Trophoblast cell (in vitro differentiated cells and primary cell): Measurements from ENCODE around the gene ODAD2.
A peak's percentile ranks its signal among the peaks of the same experiment; 100 is the strongest.

ENCODE experiments used
- DNase-seq, 2 donors: peaks; one replicate each; pipeline ENCODE4 v3.0.0-alpha.2; 2016
- H2AFZ ChIP-seq: 2 replicates; pipeline ENCODE4 v1.6.1; 2013; ENCODE audit warnings: low read length, moderate library complexity, mild to moderate bottlenecking; ENCODE audit not compliant: insufficient read depth, poor library complexity
- H2AK5ac ChIP-seq: 2 replicates; pipeline ENCODE4 v1.6.1; 2013; ENCODE audit warnings: mild to moderate bottlenecking, low read length
- H2BK120ac ChIP-seq: 2 replicates; pipeline ENCODE4 v1.6.1; 2013; ENCODE audit warnings: low read length, mild to moderate bottlenecking, moderate library complexity; ENCODE audit not compliant: insufficient read depth, poor library complexity
- H2BK12ac ChIP-seq: 2 replicates; pipeline ENCODE4 v1.6.1; 2013; ENCODE audit warnings: mild to moderate bottlenecking, low read length, moderate library complexity
- H2BK5ac ChIP-seq: 2 replicates; pipeline ENCODE4 v1.6.1; 2013; ENCODE audit warnings: low read length, low read depth, moderate library complexity, mild to moderate bottlenecking; ENCODE audit not compliant: poor library complexity
- H3K14ac ChIP-seq: 2 replicates; pipeline ENCODE4 v1.6.1; 2013; ENCODE audit warnings: mild to moderate bottlenecking, low read length
- H3K18ac ChIP-seq: 2 replicates; pipeline ENCODE4 v1.6.1; 2013; ENCODE audit warnings: mild to moderate bottlenecking, low read length
- H3K23ac ChIP-seq: 2 replicates; pipeline ENCODE4 v1.6.1; 2013; ENCODE audit warnings: low read length
- H3K27ac ChIP-seq: 2 replicates; pipeline ENCODE4 v1.5.1; 2013; ENCODE audit warnings: low read depth, mild to moderate bottlenecking, inconsistent platforms, low read length, moderate library complexity
- H3K27me3 ChIP-seq: 2 replicates; pipeline ENCODE4 v1.6.1; 2013; ENCODE audit warnings: inconsistent platforms, mild to moderate bottlenecking, low read length, moderate library complexity; ENCODE audit not compliant: insufficient read depth
- H3K36me3 ChIP-seq, 2 experiments: 1 replicate in 1 of 2; 2 replicates in 1 of 2; pipeline ENCODE4 v1.6.1; 2013; ENCODE audit warnings: low read length in 2 of 2, mild to moderate bottlenecking in 2 of 2, moderate library complexity in 1 of 2; ENCODE audit not compliant: insufficient read depth in 2 of 2, control insufficient read depth in 1 of 2
- H3K4ac ChIP-seq: 2 replicates; pipeline ENCODE4 v1.6.1; 2013; ENCODE audit warnings: low read depth, mild to moderate bottlenecking, low read length, moderate library complexity
- H3K4me1 ChIP-seq, 2 experiments: 1 replicate in 1 of 2; 2 replicates in 1 of 2; pipeline ENCODE4 v1.6.1; 2013; ENCODE audit warnings: low read length in 2 of 2, mild to moderate bottlenecking in 2 of 2, moderate library complexity in 1 of 2; ENCODE audit not compliant: insufficient read depth in 2 of 2, control insufficient read depth in 1 of 2
- H3K4me2 ChIP-seq: 2 replicates; pipeline ENCODE4 v1.6.1; 2013; ENCODE audit warnings: inconsistent platforms, mild to moderate bottlenecking, low read length, moderate library complexity
- H3K4me3 ChIP-seq: 2 replicates; pipeline ENCODE4 v1.5.1; 2013; ENCODE audit warnings: mild to moderate bottlenecking, low read depth, low read length, inconsistent platforms
- H3K79me1 ChIP-seq: one replicate; pipeline ENCODE4 v1.6.1; 2013; ENCODE audit warnings: low read length
- H3K79me2 ChIP-seq: 2 replicates; pipeline ENCODE4 v1.6.1; 2013; ENCODE audit warnings: low read length, mild to moderate bottlenecking; ENCODE audit not compliant: control insufficient read depth, insufficient read depth, poor library complexity
- H3K9ac ChIP-seq: 2 replicates; pipeline ENCODE4 v1.6.1; 2013; ENCODE audit warnings: mild to moderate bottlenecking, low read length
- H3K9me3 ChIP-seq: 2 replicates; pipeline ENCODE4 v1.6.1; 2013; ENCODE audit warnings: low read depth, mild to moderate bottlenecking, control low read depth, inconsistent platforms, low read length; ENCODE audit not compliant: insufficient read depth
- H4K12ac ChIP-seq: 2 replicates; pipeline ENCODE4 v1.6.1; 2013; ENCODE audit warnings: low read depth, mild to moderate bottlenecking, low read length, moderate library complexity
- H4K8ac ChIP-seq: 2 replicates; pipeline ENCODE4 v1.6.1; 2013; ENCODE audit warnings: low read depth, mild to moderate bottlenecking, low read length, moderate library complexity
- H4K91ac ChIP-seq: one replicate; pipeline ENCODE4 v1.6.1; 2013; ENCODE audit warnings: low read depth, mild to moderate bottlenecking, low read length, moderate library complexity
- WGBS: extraction: QIAGEN DNeasy Blood & Tissue Kit; methylation state at CpG from one replicate; pipeline ENCODE4 v1.1.7; 2013; ENCODE audit warnings: missing lambda C conversion rate; ENCODE audit not compliant: insufficient read length, insufficient coverage; ENCODE audit errors: extremely low coverage; 5-methylcytosine and 5-hydroxymethylcytosine counted together

The ODAD2 gene

GRCh38 chr10:28036587-28036986 is 37.7 kb upstream of the ODAD2 start:
- DNase-seq = peak; percentile 55 to 85
- Histone ChIP-seq H3K9me3 (no peaks in the 10 kb centered on the region), H4K12ac (no peak overlapping the region), H3K79me1 (no peaks in the 10 kb centered on the region), H2BK12ac (no peak overlapping the region), H3K18ac (no peak overlapping the region), H3K9ac (no peak overlapping the region), H4K91ac (no peak overlapping the region), H3K4me3 (no peak overlapping the region), H2AFZ (no peak overlapping the region), H3K79me2 (no peaks in the 10 kb centered on the region), H2BK120ac (no peak overlapping the region), H2BK5ac (no peak overlapping the region), H3K4me2 (no peak overlapping the region), H3K14ac (no peak overlapping the region), H3K23ac (no peak overlapping the region), H3K27me3 (no peaks in the 10 kb centered on the region), H3K4ac (no peak overlapping the region), H3K36me3 (no peaks in the 10 kb centered on the region), H2AK5ac (no peak overlapping the region), H3K27ac (no peak overlapping the region), H4K8ac (no peak overlapping the region), H3K4me1 (no peaks in the 10 kb centered on the region)
- WGBS = no CpG with 5 or more reads among the region's 3 CpGs

GRCh38 chr10:28020993-28021982 is 22.4 kb upstream of the ODAD2 start:
- no peak overlapping the region for H2AK5ac ChIP-seq
- H3K4me1 ChIP-seq = no peaks in the 10 kb centered on the region
- H3K9me3 ChIP-seq = no peaks in the 10 kb centered on the region
- H4K91ac ChIP-seq = no peak overlapping the region
- H3K18ac ChIP-seq = no peak overlapping the region
- H3K14ac ChIP-seq = no peak overlapping the region
- H3K79me1 ChIP-seq = no peaks in the 10 kb centered on the region
- no peak overlapping the region for H3K4me3 ChIP-seq
- no peaks in the 10 kb centered on the region for H3K27me3 ChIP-seq
- no peak overlapping the region for H2BK5ac ChIP-seq
- H3K23ac ChIP-seq = no peak overlapping the region
- H4K12ac ChIP-seq = no peak overlapping the region
- no peak overlapping the region for H3K9ac ChIP-seq
- no peak overlapping the region for H3K4me2 ChIP-seq
- no peak overlapping the region for H2AFZ ChIP-seq
- no peak overlapping the region for H2BK120ac ChIP-seq
- no peak overlapping the region for H2BK12ac ChIP-seq
- WGBS = no CpG with 5 or more reads among the region's 5 CpGs
- H3K4ac ChIP-seq = no peak overlapping the region
- no peak overlapping the region for H3K27ac ChIP-seq
- H3K79me2 ChIP-seq = no peaks in the 10 kb centered on the region
- H4K8ac ChIP-seq = no peak overlapping the region
- H3K36me3 ChIP-seq = no peaks in the 10 kb centered on the region
- DNase-seq = peak; percentile 8 to 27

DNA sequence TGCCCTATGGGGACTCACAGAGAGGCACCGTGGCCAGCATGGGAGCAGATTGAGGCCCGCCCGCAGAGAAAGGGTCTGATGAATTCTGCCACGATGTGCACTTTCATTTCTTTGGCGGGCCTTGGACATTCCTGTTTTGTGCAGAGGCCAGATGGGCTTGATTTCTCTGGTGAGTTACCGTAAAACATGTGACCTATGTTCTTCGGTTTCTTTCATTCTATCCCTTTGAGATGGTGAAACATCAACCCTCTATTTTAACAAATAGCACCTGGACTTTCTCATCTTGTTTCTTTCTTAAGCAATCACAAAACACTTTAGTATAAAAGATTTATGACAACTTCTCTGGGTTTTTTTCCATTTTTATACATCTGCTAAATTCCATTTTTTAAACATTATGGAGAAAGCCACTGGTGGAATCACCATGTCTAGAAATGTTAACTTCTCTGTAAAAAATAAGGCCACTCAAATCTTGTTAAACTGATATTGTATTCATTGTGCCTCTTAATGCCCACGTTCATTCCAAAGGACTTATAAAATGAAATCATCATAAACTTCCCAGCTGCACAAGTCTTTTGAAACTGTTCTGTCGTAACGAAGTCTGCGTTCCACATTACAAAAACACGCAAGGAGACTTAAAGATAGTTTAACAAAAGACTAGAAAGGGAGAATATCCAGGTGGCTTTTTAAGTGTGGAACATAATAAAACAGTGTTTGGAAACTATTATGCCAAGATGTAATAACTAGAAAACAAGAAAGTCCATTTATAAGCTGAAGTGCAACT is 21.4 kb upstream of the ODAD2 start:
- no peak overlapping the region for H3K4me3 ChIP-seq
- H4K12ac ChIP-seq = no peak overlapping the region
- no peak overlapping the region for H2BK5ac ChIP-seq
- H4K91ac ChIP-seq = no peak overlapping the region
- H3K4ac ChIP-seq = no peak overlapping the region
- no peak overlapping the region for H3K18ac ChIP-seq
- H3K14ac ChIP-seq = no peak overlapping the region
- H3K23ac ChIP-seq = no peak overlapping the region
- no peaks in the 10 kb centered on the region for H3K79me2 ChIP-seq
- no peak overlapping the region for H3K9ac ChIP-seq
- H3K4me2 ChIP-seq = no peak overlapping the region
- H2AFZ ChIP-seq = no peak overlapping the region
- no peak overlapping the region for H2BK120ac ChIP-seq
- no peaks in the 10 kb centered on the region for H3K36me3 ChIP-seq
- H3K9me3 ChIP-seq = no peaks in the 10 kb centered on the region
- no CpG with 5 or more reads among the region's 12 CpGs for WGBS
- H3K27ac ChIP-seq = no peak overlapping the region
- no peak overlapping the region for H2BK12ac ChIP-seq
- H3K27me3 ChIP-seq = no peaks in the 10 kb centered on the region
- peak; percentile 14 to 42 for DNase-seq
- H3K79me1 ChIP-seq = no peaks in the 10 kb centered on the region
- H2AK5ac ChIP-seq = no peak overlapping the region
- H3K4me1 ChIP-seq = no peaks in the 10 kb centered on the region
- no peak overlapping the region for H4K8ac ChIP-seq

GRCh38 chr10:28014651-28015050 is 15.8 kb upstream of the ODAD2 start:
- Histone ChIP-seq H2BK120ac (no peak overlapping the region), H3K79me1 (no peaks in the 10 kb centered on the region), H3K4ac (no peak overlapping the region), H2AFZ (no peak overlapping the region), H3K23ac (no peak overlapping the region), H4K8ac (no peak overlapping the region), H2BK5ac (no peak overlapping the region), H3K18ac (no peak overlapping the region), H3K36me3 (no peaks in the 10 kb centered on the region), H4K12ac (no peak overlapping the region), H3K79me2 (no peaks in the 10 kb centered on the region), H3K4me1 (no peaks in the 10 kb centered on the region), H3K27me3 (no peaks in the 10 kb centered on the region), H3K27ac (no peak overlapping the region), H3K9ac (no peak overlapping the region), H3K4me3 (no peak overlapping the region), H2AK5ac (no peak overlapping the region), H2BK12ac (no peak overlapping the region), H3K14ac (no peak overlapping the region), H4K91ac (no peak overlapping the region), H3K4me2 (no peak overlapping the region), H3K9me3 (no peaks in the 10 kb centered on the region)
- DNase-seq = no peak
